OCI-LY7 (cell line): ENCODE results near the gene COA3. TPM values are rescaled to one million over a fixed set of nuclear protein-coding genes. Genes with fewer than 3 reads are reported as not detected.

Experiments
- BruUV-seq: library from RNA; stranded (reverse); fragments of 400-500 nt; replicated peaks from 2 replicates; lab custom pipeline; 2021; lab: Mats Ljungman, UMichigan
- CTCF ChIA-PET: fragments of 300-600 bp; sonication (Branson Sonifier 250); formaldehyde crosslinking; loops from one replicate; lab custom pipeline; 2022; ENCODE audit warnings: antibody characterized with exemption; ENCODE audit not compliant: unreplicated experiment; lab: Charles Lee
- POLR2A ChIA-PET: fragments of 300-600 bp; sonication (Branson Sonifier 250); formaldehyde crosslinking; loops from one replicate; lab custom pipeline; 2022; ENCODE audit warnings: antibody characterized with exemption; lab: Charles Lee
- DNase-seq: peaks from one replicate; pipeline ENCODE4 v3.0.0-alpha.2; 2015; ENCODE audit warnings: low spot score
- H2AFZ ChIP-seq: fragments of 200-600 bp; sonication (generic), shearing (Covaris generic); 2 replicates; pipeline ENCODE4 v1.6.1; 2014; ENCODE audit warnings: mild to moderate bottlenecking, antibody characterized with exemption, low read length, moderate library complexity
- H3K27ac ChIP-seq: fragments of 200-600 bp; sonication (generic); 2 replicates; pipeline ENCODE4 v1.5.1; 2014; ENCODE audit warnings: mixed run types, low read depth, mild to moderate bottlenecking, moderate library complexity, low read length, inconsistent platforms; ENCODE audit not compliant: poor library complexity, severe bottlenecking
- H3K36me3 ChIP-seq: fragments of 200-600 bp; sonication (generic); 2 replicates; pipeline ENCODE4 v1.6.1; 2014; ENCODE audit warnings: mild to moderate bottlenecking, antibody characterized with exemption, low read length, moderate library complexity, mixed read lengths; ENCODE audit not compliant: insufficient read depth
- H3K4me1 ChIP-seq: fragments of 200-600 bp; sonication (generic); 2 replicates; pipeline ENCODE4 v1.5.1; 2014; ENCODE audit warnings: mild to moderate bottlenecking, low read length; ENCODE audit not compliant: insufficient read depth, poor library complexity, severe bottlenecking
- H3K4me2 ChIP-seq: fragments of 200-600 bp; sonication (generic); 2 replicates; pipeline ENCODE4 v1.6.1; 2014; ENCODE audit warnings: mild to moderate bottlenecking, low read length
- H3K4me3 ChIP-seq: fragments of 200-600 bp; sonication (generic); 2 replicates; pipeline ENCODE4 v1.5.1; 2014; ENCODE audit warnings: mild to moderate bottlenecking, low read depth, low read length; ENCODE audit not compliant: poor library complexity, severe bottlenecking
- H3K79me2 ChIP-seq: fragments of 200-600 bp; sonication (generic); 2 replicates; pipeline ENCODE4 v1.6.1; 2016; ENCODE audit warnings: low read depth, mild to moderate bottlenecking, low read length, moderate library complexity, mixed read lengths; ENCODE audit not compliant: insufficient read depth
- H3K9me2 ChIP-seq: fragments of 200-600 bp; sonication (generic); 2 replicates; pipeline ENCODE4 v1.6.1; 2016; ENCODE audit warnings: mild to moderate bottlenecking, low read length, mixed read lengths; ENCODE audit not compliant: insufficient read depth
- H3K9me3 ChIP-seq: fragments of 200-600 bp; sonication (generic); 2 replicates; pipeline ENCODE4 v1.6.1; 2014; ENCODE audit warnings: mild to moderate bottlenecking, mixed run types, low read length, mixed read lengths
- H4K20me1 ChIP-seq: fragments of 200-600 bp; sonication (generic); 2 replicates; pipeline ENCODE4 v1.6.1; 2014; ENCODE audit warnings: mild to moderate bottlenecking, antibody characterized with exemption, low read length, moderate library complexity, mixed read lengths; ENCODE audit not compliant: insufficient read depth
- CTCF ChIP-seq: fragments of 200-600 bp; sonication (generic); conservative IDR thresholded peaks from 2 replicates; pipeline ENCODE4 v1.5.1; 2014; ENCODE audit warnings: mild to moderate bottlenecking, antibody characterized with exemption, low read length, moderate library complexity, mixed read lengths
- EZH2phosphoT487 ChIP-seq: fragments of 200-600 bp; sonication (generic); IDR thresholded peaks from 2 replicates; pipeline ENCODE4 v1.6.1; 2018; ENCODE audit warnings: low read depth, borderline replicate concordance, mild to moderate bottlenecking, mixed run types, antibody characterized with exemption, low read length, moderate library complexity, mixed read lengths
- intact Hi-C: fragments of 100-400 bp; cut with micrococcal nuclease; formaldehyde crosslinking; loops from one replicate; pipeline ENCODE4 v1.10.0; 2022; ENCODE audit not compliant: unreplicated experiment
- total RNA-seq, 2 experiments: library from RNA; depleted of rRNA in 1 of 2; stranded (reverse); fragments of >200 nt in 1 of 2; shearing (Covaris generic) in 1 of 2; gene quantifications; 2 replicates each; pipeline ENCODE4 v1.2.3, GENCODE V29; 2014 to 2022

Gene COA3
- total RNA-seq, 2 experiments from 2014 or later, result 34.9 to 38.2 TPM

- ChIA-PET POLR2A (no interaction called here), CTCF (no interaction called here)
- TF ChIP-seq EZH2phosphoT487 (no peak), CTCF (no peak)
- no peaks in the 10 kb centered on the region for H3K9me2 ChIP-seq
- no peaks in the 10 kb centered on the region for H4K20me1 ChIP-seq
- H3K36me3 ChIP-seq, result peaks cover 45% of the 10 kb centered on the region
- no peak for DNase-seq
- no peak overlapping the region for H2AFZ ChIP-seq
- H3K27ac ChIP-seq, result no peak overlapping the region
- intact Hi-C loops, result no loop called here
- no peaks in the 10 kb centered on the region for H3K9me3 ChIP-seq
- no peak overlapping the region for H3K4me2 ChIP-seq
- H3K4me3 ChIP-seq, result no peak overlapping the region
- H3K4me1 ChIP-seq, result no peaks in the 10 kb centered on the region
- no TSS peak for BruUV-seq
- H3K79me2 ChIP-seq, result no peaks in the 10 kb centered on the region
Measured at GRCh38 chr17:42846594-42847280, 48.2 kb upstream of the COA3 start.

- H4K20me1 ChIP-seq, result no peaks in the 10 kb centered on the region
Measured at GRCh38 chr17:42845918-42846593, 47.6 kb upstream of the COA3 start.

More at GRCh38 chr17:42845918-42846593, 47.6 kb upstream of the COA3 start:
- intact Hi-C loops, result no loop called here
- DNase-seq, result no peak
- Histone ChIP-seq H2AFZ (no peak overlapping the region), H3K9me2 (no peaks in the 10 kb centered on the region), H3K4me3 (no peak overlapping the region), H3K4me2 (no peak overlapping the region), H3K79me2 (no peaks in the 10 kb centered on the region), H3K27ac (no peak overlapping the region), H3K36me3 (peaks cover 52% of the 10 kb centered on the region), H3K9me3 (no peaks in the 10 kb centered on the region), H3K4me1 (no peaks in the 10 kb centered on the region)
- BruUV-seq, result no TSS peak
- CTCF ChIA-PET, result no interaction called here
- POLR2A ChIA-PET, result interaction anchor here (0.7 kb wide), 1 partner anchor 13 kb away, joined by 3 read pairs; no protein-coding TSS in a partner anchor
- TF ChIP-seq EZH2phosphoT487 (no peak), CTCF (no peak)
